GM10248 (cell line): ENCODE results near the gene SCARF2.

Experiments
- CTCF ChIA-PET: fragments of 300-600 bp; sonication (Branson Sonifier 250); formaldehyde crosslinking; extraction: SDS; loops from one replicate; lab custom pipeline; 2021; ENCODE audit warnings: antibody characterized with exemption; lab: Yijun Ruan, JAX
- POLR2A ChIA-PET: fragments of 350-650 bp; sonication (Branson Sonifier 250); formaldehyde crosslinking; extraction: SDS; loops from one replicate; lab custom pipeline; 2020; ENCODE audit warnings: antibody characterized with exemption; lab: Yijun Ruan, JAX
- DNase-seq: peaks from one replicate; pipeline ENCODE4 v3.0.0; 2012; ENCODE audit errors: extremely low spot score
- CTCF ChIP-seq: IDR thresholded peaks from 2 replicates; pipeline ENCODE4 v1.5.1; 2012; ENCODE audit warnings: mild to moderate bottlenecking, low read depth; ENCODE audit errors: extremely low read depth, missing control alignments, control extremely low read depth

SCARF2 gene

GRCh38 chr22:20402960-20403778 is 34.5 kb downstream of the SCARF2 start:
- CTCF ChIA-PET: interaction anchor here (1.1 to 1.6 kb wide), 2 partner anchors 8 to 11 kb away, joined by 3 read pairs; no protein-coding TSS in a partner anchor
- no peak for TF ChIP-seq CTCF
- DNase-seq: no peak
- POLR2A ChIA-PET: no interaction called here

- POLR2A ChIA-PET: no interaction called here
- TF ChIP-seq CTCF: no peak
- CTCF ChIA-PET: no interaction called here
- no peak for DNase-seq
Observed at GRCh38 chr22:20401376-20402014, 36.1 kb downstream of the SCARF2 start.

- POLR2A ChIA-PET: no interaction called here
- CTCF ChIA-PET: no interaction called here
- no peak for DNase-seq
- no peak for TF ChIP-seq CTCF
Observed at GRCh38 chr22:20400606-20401375, 36.8 kb downstream of the SCARF2 start.

DNA sequence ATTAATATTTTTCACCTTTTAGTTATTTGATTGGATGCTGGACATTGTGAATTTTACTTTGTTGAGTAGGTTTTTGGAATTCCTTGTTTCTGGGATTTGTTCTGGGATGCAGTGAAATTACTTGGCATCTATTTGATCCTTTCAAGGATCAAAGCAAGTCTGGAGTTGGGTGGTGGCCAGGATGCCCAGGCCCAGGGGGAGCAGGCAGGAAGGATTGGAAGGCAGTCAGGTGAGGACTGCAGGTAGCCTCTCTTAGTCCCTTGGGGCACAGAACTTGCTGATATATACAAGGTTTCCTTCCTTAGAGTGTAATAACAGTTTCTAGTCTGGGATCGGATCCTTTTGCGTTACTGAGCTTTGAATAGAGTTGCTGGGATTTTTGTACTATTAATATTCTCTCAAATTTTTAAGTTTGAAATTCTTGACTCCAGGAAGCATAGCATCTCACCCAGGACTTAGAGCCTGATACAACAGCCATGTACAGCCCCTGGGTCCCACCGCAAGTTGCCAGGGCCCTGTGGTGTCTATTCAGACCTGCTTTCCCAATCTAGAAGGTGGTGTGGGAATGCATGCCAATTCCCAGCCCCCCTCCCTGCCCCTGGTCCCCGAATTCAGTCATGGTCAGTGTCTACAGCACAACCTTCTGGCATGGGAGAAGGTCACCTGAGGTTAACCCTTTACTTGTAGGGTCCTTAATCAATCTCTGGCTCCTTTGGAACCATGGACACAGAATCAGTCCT is 37.6 kb downstream of the SCARF2 start:
- CTCF ChIA-PET: no interaction called here
- POLR2A ChIA-PET: no interaction called here
- TF ChIP-seq CTCF: no peak

DNA sequence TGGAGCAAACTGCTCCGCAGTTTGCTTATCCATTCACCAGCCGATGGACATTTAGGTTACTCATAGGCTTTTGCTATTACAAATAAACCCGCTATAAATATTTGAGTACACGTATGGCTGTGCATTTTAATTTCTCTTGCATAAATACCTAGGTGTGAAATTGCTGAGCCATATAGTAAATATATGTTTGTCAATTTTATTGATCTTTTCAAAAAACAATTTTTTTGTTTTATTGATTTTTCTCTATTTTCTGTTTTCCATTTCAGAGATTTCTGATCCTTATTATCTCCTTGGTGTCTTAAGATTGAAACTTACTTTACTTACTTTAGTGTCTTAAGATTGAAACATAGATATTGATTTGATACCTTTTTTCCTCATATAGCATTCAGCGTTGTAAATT is 39.2 kb downstream of the SCARF2 start:
- DNase-seq: no peak
- TF ChIP-seq CTCF: no peak
- ChIA-PET CTCF (interaction anchor here (2.0 kb wide), 1 partner anchor 9 kb away, joined by 6 read pairs; no protein-coding TSS in a partner anchor), POLR2A (no interaction called here)

More for the DNA sequence above, 37.6 kb downstream of the SCARF2 start:
- DNase-seq: no peak
